NCI-H2029 treated with DMSO at 0.1 percent for 48 hours (cell line): Measurements from ENCODE around the gene FAM117A.

Experiments used
- DNase-seq: peaks from one replicate; lab custom pipeline; 2025; lab: John Stamatoyannopoulos, UW

FAM117A gene, protein sequence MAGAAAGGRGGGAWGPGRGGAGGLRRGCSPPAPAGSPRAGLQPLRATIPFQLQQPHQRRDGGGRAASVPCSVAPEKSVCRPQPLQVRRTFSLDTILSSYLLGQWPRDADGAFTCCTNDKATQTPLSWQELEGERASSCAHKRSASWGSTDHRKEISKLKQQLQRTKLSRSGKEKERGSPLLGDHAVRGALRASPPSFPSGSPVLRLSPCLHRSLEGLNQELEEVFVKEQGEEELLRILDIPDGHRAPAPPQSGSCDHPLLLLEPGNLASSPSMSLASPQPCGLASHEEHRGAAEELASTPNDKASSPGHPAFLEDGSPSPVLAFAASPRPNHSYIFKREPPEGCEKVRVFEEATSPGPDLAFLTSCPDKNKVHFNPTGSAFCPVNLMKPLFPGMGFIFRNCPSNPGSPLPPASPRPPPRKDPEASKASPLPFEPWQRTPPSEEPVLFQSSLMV

DNA sequence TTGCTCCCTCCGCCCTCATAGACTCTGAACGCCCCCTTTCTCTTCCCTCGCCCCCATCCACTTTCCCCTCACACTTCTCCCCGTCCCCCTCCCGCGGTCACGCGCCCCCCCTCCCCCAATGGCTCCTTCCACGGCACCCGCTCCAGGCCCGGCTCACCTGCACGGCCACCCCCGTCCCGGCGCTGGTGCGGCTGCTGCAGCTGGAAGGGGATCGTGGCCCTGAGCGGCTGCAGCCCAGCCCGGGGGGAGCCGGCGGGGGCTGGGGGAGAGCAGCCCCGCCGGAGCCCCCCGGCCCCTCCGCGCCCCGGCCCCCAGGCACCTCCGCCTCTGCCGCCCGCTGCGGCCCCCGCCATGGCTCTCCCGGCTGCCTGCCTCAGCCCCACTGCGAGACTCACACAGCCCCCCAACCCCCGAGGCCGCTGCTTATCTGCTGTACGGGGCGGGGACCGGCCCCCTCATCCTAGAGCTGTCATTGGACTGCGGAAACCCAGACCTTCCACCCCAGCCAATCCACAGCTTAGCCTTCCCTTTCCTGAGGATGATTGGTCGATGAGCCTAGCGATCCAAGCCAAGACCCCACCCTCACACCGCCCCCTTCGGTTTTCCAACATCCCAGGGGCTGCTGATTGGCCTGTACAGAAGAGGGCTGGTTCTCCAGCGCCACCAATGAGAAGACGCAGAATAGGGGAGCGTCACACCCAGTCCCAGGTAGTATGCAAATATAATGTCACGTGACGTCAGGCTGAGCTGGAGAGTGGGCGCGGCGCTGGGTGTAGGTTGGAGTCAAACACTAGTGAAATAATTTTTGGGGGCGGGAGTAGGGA, at the start of gene FAM117A:
TSS of gene FAM117A (minus strand) at position 397 of the 824 bp plus-strand sequence. CDS start at position 353, 44 bp downstream.
- DNase-seq, result peak; percentile 93

DNA sequence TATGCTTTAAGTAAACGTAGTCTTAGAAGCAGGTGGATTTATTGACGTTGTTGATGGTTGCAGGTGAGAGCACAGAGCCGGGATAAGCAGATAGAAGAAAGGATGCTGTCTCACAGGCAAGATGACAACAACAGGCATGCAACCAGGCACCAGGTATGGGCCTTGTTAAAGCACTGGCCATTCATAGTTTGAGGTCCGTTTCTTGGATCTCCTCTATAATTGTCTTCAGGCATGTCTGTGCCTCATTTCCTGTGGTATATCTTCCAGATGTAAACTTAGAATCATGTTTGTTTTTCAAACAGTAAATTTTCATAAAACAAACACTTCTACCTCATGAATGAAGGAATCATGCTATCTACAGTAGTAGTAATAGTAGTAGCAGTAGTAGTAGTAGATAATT, 45.1 kb upstream of the FAM117A start:
- DNase-seq, result no peak

- DNase-seq, result no peak
Observed at GRCh38 chr17:49798738-49799137, 34.8 kb upstream of the FAM117A start.

GRCh38 chr17:49798182-49798581, 34.3 kb upstream of the FAM117A start:
- no peak for DNase-seq

GRCh38 chr17:49795372-49795771, 31.4 kb upstream of the FAM117A start:
- DNase-seq, result no peak

DNA sequence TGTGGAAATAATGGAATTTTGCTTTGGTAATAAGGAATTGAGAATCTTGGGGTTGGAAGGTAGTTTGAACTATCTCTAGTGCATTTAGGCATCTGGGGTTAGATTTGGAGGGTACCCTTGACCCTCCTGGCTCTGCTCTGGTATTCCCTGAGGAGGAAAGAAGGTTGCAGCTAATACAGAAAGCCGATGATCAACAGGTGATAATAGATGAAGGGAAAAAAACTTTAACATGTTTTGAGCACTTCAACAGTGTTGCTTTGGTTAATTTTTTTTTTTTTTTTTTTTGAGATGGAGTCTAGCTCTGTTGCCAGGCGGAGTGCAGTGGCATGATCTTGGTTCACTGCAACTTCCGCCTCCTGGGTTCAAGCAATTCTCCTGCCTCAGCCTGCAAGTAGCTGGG, 29.4 kb upstream of the FAM117A start:
- no peak for DNase-seq

- no peak for DNase-seq
Observed at GRCh38 chr17:49789243-49789578, 25.3 kb upstream of the FAM117A start.

- peak; percentile 96 for DNase-seq
Observed at GRCh38 chr17:49788478-49789242, 24.7 kb upstream of the FAM117A start, which contains the start of gene KAT7. TSS of gene KAT7 (plus strand) at chr17:49788681. CDS start at chr17:49788835, 154 bp downstream.

GRCh38 chr17:49787884-49788477, 24.1 kb upstream of the FAM117A start:
- no peak for DNase-seq

GRCh38 chr17:49784636-49785035, 20.7 kb upstream of the FAM117A start:
- DNase-seq, result no peak

DNA sequence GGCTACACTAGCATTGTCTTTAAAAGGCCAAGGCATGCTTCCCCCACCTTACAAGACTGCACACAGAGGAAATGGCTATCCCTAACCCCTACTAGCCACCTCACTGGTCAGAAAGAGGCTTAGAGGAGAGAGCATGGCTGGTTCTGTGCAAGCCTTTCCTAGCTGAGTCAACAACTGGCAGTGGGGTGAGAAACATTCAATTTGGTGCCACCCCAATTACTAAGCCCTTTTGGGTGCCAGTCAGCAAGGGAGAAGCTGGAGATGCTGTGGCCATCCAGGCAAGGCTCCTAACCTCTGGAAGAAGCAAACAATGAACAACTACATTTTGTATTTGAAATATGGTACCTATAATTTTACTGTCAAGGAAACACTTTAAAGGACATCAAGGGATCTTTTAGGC, 19.9 kb upstream of the FAM117A start:
- DNase-seq, result no peak

GRCh38 chr17:49783071-49783715, 19.3 kb upstream of the FAM117A start:
- DNase-seq, result no peak

- peak; percentile 8 for DNase-seq
Observed at GRCh38 chr17:49779739-49780231, 15.9 kb upstream of the FAM117A start.

DNA sequence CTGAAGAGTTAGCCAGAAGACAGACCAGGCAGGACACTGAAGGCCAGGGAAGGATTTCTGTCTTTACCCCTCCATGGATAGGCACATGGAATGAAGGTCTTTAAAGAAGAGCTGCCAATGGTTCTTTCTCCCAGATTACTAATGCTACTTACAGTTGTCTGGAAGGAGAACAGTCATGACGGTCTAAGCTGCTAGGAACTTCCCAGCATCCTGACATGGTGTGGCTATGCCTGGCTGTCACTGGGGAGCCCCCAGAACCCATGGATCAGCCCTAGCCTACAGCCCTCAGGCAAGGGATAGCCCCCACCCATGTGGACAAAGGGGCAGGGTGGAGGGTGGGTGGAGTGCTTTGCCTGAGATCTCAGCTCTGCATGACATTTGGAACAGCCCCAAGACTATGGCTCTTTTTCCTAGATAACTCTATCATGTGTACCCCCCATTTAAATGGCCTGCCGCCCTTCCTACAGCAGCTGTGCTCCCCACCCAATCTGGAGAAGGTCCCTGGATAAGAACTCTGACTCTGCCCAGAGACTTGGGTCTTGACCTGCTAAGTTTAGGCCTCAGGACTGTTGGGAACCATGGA, 15.3 kb upstream of the FAM117A start:
- DNase-seq, result no peak

GRCh38 chr17:49777563-49777962, 13.6 kb upstream of the FAM117A start:
- no peak for DNase-seq

- DNase-seq, result no peak
Observed at GRCh38 chr17:49776551-49777300, 12.8 kb upstream of the FAM117A start.

DNA sequence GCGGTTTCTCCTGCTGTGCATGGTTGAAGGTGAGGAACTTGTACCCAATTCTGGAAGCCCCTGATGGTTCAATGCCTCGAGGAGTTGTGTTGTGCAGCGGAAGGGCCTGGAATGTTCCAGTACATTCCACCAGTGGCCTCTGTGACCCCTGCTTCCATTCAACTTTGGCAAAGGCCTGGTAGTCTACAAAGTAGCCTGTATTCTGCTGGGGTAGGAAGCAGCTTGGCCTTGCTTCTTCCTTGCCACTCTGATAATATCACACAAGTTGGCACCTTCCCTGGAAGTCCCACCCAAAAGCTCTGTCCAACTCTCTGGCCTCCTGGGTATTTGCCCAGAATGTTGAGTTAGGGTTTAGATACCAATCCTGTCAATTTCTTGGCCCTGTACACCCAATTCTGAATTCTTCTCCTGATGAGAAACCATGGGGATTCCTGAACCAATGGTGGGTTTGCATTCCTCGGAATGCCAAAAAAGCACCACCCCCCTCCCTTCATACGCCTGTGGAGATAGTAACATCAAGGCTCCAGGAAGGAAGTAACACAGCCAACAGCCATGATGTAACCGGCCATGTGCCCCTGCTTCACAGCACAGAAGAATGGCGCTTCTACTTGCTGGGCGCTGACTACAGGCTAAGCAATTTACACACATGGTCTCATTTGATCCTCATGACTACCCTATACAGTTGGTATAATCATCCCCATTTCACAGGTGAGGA, 11.8 kb upstream of the FAM117A start:
- no peak for DNase-seq

DNA sequence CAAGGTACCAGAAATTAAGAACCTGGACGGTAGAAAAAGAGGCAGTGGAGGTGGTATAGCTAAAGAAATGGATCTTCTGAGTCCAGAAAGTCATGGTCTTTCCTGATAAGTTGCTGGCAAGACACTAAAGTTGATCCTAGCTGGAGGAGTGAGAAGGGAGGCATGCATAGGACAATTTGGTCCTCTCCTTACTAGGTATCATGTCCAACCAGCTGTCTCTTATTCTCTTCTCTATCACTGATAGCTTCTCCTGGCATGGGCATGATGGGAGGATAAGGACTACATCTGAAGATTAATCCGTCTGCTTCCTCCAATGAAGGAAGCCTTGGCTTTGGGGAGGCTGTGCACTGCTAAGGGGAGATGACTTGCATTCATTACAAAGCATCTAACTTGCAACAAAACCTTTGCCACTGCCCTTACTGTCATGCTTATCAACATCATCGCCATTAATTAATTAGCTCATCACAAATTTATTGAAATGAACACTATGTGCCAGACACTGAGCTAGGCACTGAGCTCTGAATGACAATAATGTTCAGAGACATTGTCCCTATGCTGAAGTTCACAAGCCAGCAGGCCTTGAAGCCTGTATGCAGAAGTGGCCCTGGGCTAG, 3.1 kb upstream of the FAM117A start:
- DNase-seq, result no peak
